Measurements from ENCODE around the gene HOXA7. TPM values are rescaled to one million over a fixed set of nuclear protein-coding genes. Genes with fewer than 3 reads are reported as not detected.

The HOXA7 gene
- total and polyA plus RNA-seq, 10 of the 15 experiments (the other 5 are each of a cell fraction or from before 2014, with no cell fraction given) = not detected

DNA sequence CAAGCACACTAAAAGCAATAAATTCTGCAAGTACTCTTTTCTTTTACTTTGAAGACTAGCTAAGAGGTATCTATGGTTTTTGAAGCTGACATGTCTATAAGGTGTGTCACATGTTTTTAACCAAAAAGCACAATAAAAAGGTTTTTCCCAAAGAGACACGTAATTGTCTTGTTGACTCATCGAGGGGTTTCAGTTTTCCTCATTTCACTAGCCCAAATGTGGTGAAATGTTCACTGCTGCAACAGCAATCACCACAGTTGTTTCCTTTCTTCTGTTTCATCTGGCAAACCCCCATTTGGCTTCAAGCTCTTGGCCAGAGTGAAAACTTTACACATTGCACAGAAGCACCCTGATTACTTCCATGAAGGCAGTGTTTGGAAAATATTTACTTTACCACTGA lies 22.1 kb downstream of the HOXA7 start (continued):
- TF ChIP-seq RBBP5 (conservative IDR thresholded peaks at IDR 0.05) = no peak
- TF ChIP-seq KDM1A (IDR thresholded peaks at IDR 0.05; ENCODE audit: borderline replicate concordance) = no peak
- peak; percentile 68 for TF ChIP-seq EED (IDR thresholded peaks at IDR 0.05; ENCODE audit: low read depth)
- no peak for TF ChIP-seq HDAC2 (IDR thresholded peaks at IDR 0.05)
- TF ChIP-seq POU2F2 (IDR thresholded peaks at IDR 0.05; ENCODE audit: borderline replicate concordance, low read depth, low read length) = no peak
- no peak for TF ChIP-seq IRF4 (IDR thresholded peaks at IDR 0.05; ENCODE audit: low read depth, low read length)
- TF ChIP-seq, protein P1, sequence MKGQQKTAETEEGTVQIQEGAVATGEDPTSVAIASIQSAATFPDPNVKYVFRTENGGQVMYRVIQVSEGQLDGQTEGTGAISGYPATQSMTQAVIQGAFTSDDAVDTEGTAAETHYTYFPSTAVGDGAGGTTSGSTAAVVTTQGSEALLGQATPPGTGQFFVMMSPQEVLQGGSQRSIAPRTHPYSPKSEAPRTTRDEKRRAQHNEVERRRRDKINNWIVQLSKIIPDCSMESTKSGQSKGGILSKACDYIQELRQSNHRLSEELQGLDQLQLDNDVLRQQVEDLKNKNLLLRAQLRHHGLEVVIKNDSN (IDR thresholded peaks at IDR 0.05; ENCODE audit: borderline replicate concordance, extremely low read length, insufficient read depth, low read depth, low read length) = no peak
- TF ChIP-seq RB1 (IDR thresholded peaks at IDR 0.05; ENCODE audit: borderline replicate concordance) = no peak
- no peak for TF ChIP-seq ZBTB4 (CRISPR knock-in tag; IDR thresholded peaks at IDR 0.05)
- no peak for TF ChIP-seq GABPA (IDR thresholded peaks at IDR 0.05; ENCODE audit: low read depth)
- no peak for TF ChIP-seq EZH2 (IDR thresholded peaks at IDR 0.05; ENCODE audit: borderline replicate concordance, control insufficient read depth, low read depth, low read length)
- TF ChIP-seq, protein P2, sequence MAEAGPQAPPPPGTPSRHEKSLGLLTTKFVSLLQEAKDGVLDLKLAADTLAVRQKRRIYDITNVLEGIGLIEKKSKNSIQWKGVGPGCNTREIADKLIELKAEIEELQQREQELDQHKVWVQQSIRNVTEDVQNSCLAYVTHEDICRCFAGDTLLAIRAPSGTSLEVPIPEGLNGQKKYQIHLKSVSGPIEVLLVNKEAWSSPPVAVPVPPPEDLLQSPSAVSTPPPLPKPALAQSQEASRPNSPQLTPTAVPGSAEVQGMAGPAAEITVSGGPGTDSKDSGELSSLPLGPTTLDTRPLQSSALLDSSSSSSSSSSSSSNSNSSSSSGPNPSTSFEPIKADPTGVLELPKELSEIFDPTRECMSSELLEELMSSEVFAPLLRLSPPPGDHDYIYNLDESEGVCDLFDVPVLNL (IDR thresholded peaks at IDR 0.05; ENCODE audit: low read depth, low read length) = no peak
- TF ChIP-seq, protein P3, sequence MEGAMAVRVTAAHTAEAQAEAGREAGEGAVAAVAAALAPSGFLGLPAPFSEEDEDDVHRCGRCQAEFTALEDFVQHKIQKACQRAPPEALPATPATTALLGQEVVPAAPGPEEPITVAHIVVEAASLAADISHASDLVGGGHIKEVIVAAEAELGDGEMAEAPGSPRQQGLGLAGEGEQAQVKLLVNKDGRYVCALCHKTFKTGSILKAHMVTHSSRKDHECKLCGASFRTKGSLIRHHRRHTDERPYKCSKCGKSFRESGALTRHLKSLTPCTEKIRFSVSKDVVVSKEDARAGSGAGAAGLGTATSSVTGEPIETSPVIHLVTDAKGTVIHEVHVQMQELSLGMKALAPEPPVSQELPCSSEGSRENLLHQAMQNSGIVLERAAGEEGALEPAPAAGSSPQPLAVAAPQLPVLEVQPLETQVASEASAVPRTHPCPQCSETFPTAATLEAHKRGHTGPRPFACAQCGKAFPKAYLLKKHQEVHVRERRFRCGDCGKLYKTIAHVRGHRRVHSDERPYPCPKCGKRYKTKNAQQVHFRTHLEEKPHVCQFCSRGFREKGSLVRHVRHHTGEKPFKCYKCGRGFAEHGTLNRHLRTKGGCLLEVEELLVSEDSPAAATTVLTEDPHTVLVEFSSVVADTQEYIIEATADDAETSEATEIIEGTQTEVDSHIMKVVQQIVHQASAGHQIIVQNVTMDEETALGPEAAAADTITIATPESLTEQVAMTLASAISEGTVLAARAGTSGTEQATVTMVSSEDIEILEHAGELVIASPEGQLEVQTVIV (IDR thresholded peaks at IDR 0.05; ENCODE audit: borderline replicate concordance, partially characterized antibody) = no peak
- TF ChIP-seq, protein P4, sequence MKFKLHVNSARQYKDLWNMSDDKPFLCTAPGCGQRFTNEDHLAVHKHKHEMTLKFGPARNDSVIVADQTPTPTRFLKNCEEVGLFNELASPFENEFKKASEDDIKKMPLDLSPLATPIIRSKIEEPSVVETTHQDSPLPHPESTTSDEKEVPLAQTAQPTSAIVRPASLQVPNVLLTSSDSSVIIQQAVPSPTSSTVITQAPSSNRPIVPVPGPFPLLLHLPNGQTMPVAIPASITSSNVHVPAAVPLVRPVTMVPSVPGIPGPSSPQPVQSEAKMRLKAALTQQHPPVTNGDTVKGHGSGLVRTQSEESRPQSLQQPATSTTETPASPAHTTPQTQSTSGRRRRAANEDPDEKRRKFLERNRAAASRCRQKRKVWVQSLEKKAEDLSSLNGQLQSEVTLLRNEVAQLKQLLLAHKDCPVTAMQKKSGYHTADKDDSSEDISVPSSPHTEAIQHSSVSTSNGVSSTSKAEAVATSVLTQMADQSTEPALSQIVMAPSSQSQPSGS (IDR thresholded peaks at IDR 0.05; ENCODE audit: low read length) = peak; percentile 53; the same call in 1 of the 2 replicates
- TF ChIP-seq, protein P5, sequence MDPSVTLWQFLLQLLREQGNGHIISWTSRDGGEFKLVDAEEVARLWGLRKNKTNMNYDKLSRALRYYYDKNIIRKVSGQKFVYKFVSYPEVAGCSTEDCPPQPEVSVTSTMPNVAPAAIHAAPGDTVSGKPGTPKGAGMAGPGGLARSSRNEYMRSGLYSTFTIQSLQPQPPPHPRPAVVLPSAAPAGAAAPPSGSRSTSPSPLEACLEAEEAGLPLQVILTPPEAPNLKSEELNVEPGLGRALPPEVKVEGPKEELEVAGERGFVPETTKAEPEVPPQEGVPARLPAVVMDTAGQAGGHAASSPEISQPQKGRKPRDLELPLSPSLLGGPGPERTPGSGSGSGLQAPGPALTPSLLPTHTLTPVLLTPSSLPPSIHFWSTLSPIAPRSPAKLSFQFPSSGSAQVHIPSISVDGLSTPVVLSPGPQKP (IDR thresholded peaks at IDR 0.05; ENCODE audit: low read depth, low read length) = no peak
- TF ChIP-seq, protein P6, sequence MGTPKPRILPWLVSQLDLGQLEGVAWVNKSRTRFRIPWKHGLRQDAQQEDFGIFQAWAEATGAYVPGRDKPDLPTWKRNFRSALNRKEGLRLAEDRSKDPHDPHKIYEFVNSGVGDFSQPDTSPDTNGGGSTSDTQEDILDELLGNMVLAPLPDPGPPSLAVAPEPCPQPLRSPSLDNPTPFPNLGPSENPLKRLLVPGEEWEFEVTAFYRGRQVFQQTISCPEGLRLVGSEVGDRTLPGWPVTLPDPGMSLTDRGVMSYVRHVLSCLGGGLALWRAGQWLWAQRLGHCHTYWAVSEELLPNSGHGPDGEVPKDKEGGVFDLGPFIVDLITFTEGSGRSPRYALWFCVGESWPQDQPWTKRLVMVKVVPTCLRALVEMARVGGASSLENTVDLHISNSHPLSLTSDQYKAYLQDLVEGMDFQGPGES (IDR thresholded peaks at IDR 0.05) = no peak
